Heart right ventricle (tissue), 16 donors: ENCODE measurements around the gene NHLRC1. TPM values are rescaled to one million over a fixed set of nuclear protein-coding genes. Genes with fewer than 3 reads are reported as not detected.
A peak's percentile ranks its signal among the peaks of the same experiment; 100 is the strongest.

Experiments used
- ATAC-seq, 8 donors: fragments of 200-7000 bp; cut with Tn5 transposase; one replicate each; pipeline ENCODE4 v1.9.1; 2020; ENCODE audit warnings: mild to moderate bottlenecking in 8 of 8, moderate library complexity in 8 of 8, moderate number of reproducible peaks in 1 of 8
- DNase-seq, 2 donors: peaks; one replicate each; pipeline ENCODE4 v3.0.0-alpha.2; 2020
- H3K27ac ChIP-seq, 10 donors: fragments of 200-600 bp; sonication (generic) in 2 of 10; one replicate each; pipeline versions ENCODE4 v1.5.0 to v1.8.0; 2020 to 2022; ENCODE audit warnings: mild to moderate bottlenecking in 3 of 10
- H3K27me3 ChIP-seq, 7 donors: fragments of 200-600 bp; one replicate each; pipeline ENCODE4 v1.8.0; 2021 to 2022; ENCODE audit warnings: mild to moderate bottlenecking in 2 of 7
- H3K36me3 ChIP-seq, 9 donors: fragments of 200-600 bp; sonication (generic) in 1 of 9; one replicate each; pipeline versions ENCODE4 v1.5.0 to v1.8.0; 2020 to 2022; ENCODE audit warnings: mild to moderate bottlenecking in 2 of 9
- H3K4me1 ChIP-seq, 9 donors: fragments of 200-600 bp; sonication (generic) in 1 of 9; one replicate each; pipeline versions ENCODE4 v1.5.0 to v1.8.0; 2020 to 2022; ENCODE audit warnings: mild to moderate bottlenecking in 4 of 9
- H3K4me3 ChIP-seq, 10 donors: fragments of 200-600 bp; sonication (generic) in 2 of 10; one replicate each; pipeline versions ENCODE4 v1.5.0 to v1.8.0; 2020 to 2022; ENCODE audit warnings: mild to moderate bottlenecking in 7 of 10, moderate library complexity in 2 of 10
- H3K9me3 ChIP-seq, 11 donors: fragments of 200-600 bp in 10 of 11; sonication (generic) in 2 of 11; one replicate each; pipeline versions ENCODE4 v1.5.0 to v1.8.0; 2013 to 2022; ENCODE audit warnings: mild to moderate bottlenecking in 2 of 11, control low read depth in 1 of 11, moderate library complexity in 1 of 11
- WGBS, 2 donors: extraction: QIAGEN DNeasy Blood & Tissue Kit; methylation state at CpG; one replicate each; pipeline ENCODE4 v1.1.7; 2013; ENCODE audit warnings: inconsistent platforms in 1 of 2; 5-methylcytosine and 5-hydroxymethylcytosine counted together
- intact Hi-C, 10 donors: fragments of 100-400 bp; cut with DNase I; formaldehyde crosslinking; loops; one replicate each; pipeline versions ENCODE4 v1.11.1 to v1.14.2; 2022
- polyA plus RNA-seq, 2 donors: library from polyadenylated mRNA; stranded (reverse); fragments of 200-250 nt; gene quantifications; one replicate each; pipeline ENCODE4 v1.2.3, GENCODE V29; 2013
- total RNA-seq, 10 donors: library from RNA; stranded (reverse); fragmentation: NEBNext Ultra II Directional in 3 of 10; extraction: Animal tissue kit (Norgen Biotek cat#: 25700) in 3 of 10; gene quantifications; one replicate each; pipeline versions ENCODE4 v1.2.1 to v1.2.4, GENCODE V29; 2021 to 2023
- TF ChIP-seq, protein P1 (sequence below), 9 donors: fragments of 200-600 bp; sonication (generic) in 2 of 9; IDR thresholded peaks; one replicate each; pipeline versions ENCODE4 v1.5.0 to v1.8.0; 2021 to 2022; ENCODE audit warnings: antibody characterized with exemption in 9 of 9, mild to moderate bottlenecking in 5 of 9, moderate library complexity in 1 of 9
- donor health status: Arrhythmogenic right ventricular cardiomyopathy.
- donor health status: ischemic (EF 13 %, LVEDD 7.1; RV severe dilation, severe dysfunction).
- donor health status: healthy with polysubstance abuse.
- donor health status: DM: no; HTN: yes; CAD: no.
- donor health status: DM: no; HTN: no; CAD: no.
- donor health status: ischemic (EF 25% LVEDD 6.9; RV normal size, moderate dysfunction).
- donor health status: ischemic (EF 25% LVEDD 5.7; RV mildly dilated, moderate dysfunction).
- donor health status: healthy.
- donor health status: DM: yes; HTN: yes; CAD: no.
- donor health status: Ischemic cardiomyopathy.
- donor health status: ischemic (EF 35%, LVEDD 5.7; RV mildly dilated, moderate dysfunction).
- donor health status: nonischemic (EF 11% LVEDD 7.7; RV severe dilation, severe dysfunction).
- donor health status: DM: yes; HTN: yes; CAD: no.
- donor health status: PGD.
- donor health status: ischemic (EF 29% LVEDD 5.4; RV normal size, mild dysfunction).
- donor health status: nonischemic (EF 23%, LVEDD 6.1; RV moderate dilation, normal function).

Gene NHLRC1
- total and polyA plus RNA-seq, 12 donors, result 0.73 to 2.5 (median 1.4) TPM

DNA sequence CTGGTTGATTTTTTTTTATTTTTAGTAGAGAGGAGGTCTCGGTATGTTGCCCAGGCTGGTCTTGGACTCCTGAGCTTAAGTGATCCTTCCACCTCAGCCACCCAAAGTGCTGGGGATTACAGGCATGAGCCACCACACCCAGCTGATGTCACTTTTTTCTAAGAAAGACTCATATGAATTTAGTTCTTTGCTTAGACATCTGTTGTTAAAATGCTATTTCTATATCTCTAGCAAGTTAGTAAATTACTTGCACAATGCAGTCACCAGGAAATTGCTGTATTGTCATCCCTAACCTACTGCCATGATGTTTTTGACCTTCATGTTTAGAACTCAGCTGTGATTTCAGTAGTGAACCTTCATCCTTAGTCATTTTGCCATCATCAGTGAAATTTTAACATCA is 38.4 kb upstream of the NHLRC1 start:
- TF ChIP-seq, protein P1, sequence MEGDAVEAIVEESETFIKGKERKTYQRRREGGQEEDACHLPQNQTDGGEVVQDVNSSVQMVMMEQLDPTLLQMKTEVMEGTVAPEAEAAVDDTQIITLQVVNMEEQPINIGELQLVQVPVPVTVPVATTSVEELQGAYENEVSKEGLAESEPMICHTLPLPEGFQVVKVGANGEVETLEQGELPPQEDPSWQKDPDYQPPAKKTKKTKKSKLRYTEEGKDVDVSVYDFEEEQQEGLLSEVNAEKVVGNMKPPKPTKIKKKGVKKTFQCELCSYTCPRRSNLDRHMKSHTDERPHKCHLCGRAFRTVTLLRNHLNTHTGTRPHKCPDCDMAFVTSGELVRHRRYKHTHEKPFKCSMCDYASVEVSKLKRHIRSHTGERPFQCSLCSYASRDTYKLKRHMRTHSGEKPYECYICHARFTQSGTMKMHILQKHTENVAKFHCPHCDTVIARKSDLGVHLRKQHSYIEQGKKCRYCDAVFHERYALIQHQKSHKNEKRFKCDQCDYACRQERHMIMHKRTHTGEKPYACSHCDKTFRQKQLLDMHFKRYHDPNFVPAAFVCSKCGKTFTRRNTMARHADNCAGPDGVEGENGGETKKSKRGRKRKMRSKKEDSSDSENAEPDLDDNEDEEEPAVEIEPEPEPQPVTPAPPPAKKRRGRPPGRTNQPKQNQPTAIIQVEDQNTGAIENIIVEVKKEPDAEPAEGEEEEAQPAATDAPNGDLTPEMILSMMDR (IDR thresholded peaks at IDR 0.05), result no peak
- 91 to 95% methylated on average over 1 of the region's 1 CpG for WGBS, 2 donors
- no peak for DNase-seq
- ATAC-seq, result no peak
- H3K4me3 ChIP-seq, result no peak overlapping the region
- H3K36me3 ChIP-seq, result peaks cover 0 to 61% (median 30%) of the 10 kb centered on the region in 9 donors
- no peak overlapping the region for H3K27ac ChIP-seq
- H3K4me1 ChIP-seq, result peaks cover 0 to 9% (median 5%) of the 10 kb centered on the region in 9 donors
- H3K27me3 ChIP-seq, result no peaks in the 10 kb centered on the region
- H3K9me3 ChIP-seq, result no peaks in the 10 kb centered on the region
- intact Hi-C loops, result no loop called here

DNA sequence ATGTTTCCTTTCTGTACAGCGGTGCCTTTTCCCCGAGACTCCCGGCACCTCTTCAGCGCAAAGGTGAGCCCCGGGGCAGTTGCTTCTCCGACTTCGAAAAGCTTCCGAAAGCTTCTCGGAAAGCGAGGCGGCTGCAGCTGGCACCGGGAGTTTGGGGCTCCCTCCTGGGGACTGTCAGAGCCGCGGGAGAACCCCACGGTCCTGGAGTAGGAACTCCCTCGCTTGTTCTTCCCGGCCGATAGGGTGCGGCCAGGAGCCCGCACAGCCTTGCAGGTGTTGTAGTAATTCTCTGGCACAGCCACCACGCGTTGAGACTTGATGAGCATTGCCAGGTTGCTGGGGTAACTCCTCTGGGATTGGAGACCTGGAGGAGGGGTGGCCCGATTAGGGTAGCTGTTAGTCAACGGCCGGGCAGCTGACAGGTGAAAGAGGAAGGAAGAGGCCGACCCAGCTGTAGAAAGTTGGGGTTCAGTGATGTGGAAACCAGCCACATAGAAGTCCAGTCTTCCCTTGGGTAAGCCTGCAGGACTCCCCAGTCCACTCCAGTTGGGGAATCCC is 33.5 kb upstream of the NHLRC1 start:
- Histone ChIP-seq H3K4me1 (peaks cover 0 to 36% (median 27%) of the 10 kb centered on the region in 9 donors), H3K27me3 (no peaks in the 10 kb centered on the region), H3K4me3 (peak overlapping the region; percentile 84 to 100 (median 96)), H3K36me3 (peaks cover 0 to 15% (median 1%) of the 10 kb centered on the region in 9 donors), H3K27ac (peak overlapping the region in 9 of 10 donors; percentile 74 to 94 (median 88)), H3K9me3 (no peaks in the 10 kb centered on the region)
- ATAC-seq (peak in 5 of 8 donors; percentile 8 to 42 (median 15)), DNase-seq (peak; percentile 42 to 51)
- intact Hi-C loops, result loop anchor here in 4 of 10 donors (5.0 to 10.0 kb wide), 3 partner anchors 106 to 451 kb away; partner anchors contain the start of genes DEK (in 4 of the 4) and NUP153 (in 1 of the 4)
- 3% methylated on average over 26 of the region's 26 CpGs for WGBS, 2 donors
- TF ChIP-seq, protein P1 (IDR thresholded peaks at IDR 0.05), result peak in 3 of 9 donors; percentile 21 to 32 (median 31)

DNA sequence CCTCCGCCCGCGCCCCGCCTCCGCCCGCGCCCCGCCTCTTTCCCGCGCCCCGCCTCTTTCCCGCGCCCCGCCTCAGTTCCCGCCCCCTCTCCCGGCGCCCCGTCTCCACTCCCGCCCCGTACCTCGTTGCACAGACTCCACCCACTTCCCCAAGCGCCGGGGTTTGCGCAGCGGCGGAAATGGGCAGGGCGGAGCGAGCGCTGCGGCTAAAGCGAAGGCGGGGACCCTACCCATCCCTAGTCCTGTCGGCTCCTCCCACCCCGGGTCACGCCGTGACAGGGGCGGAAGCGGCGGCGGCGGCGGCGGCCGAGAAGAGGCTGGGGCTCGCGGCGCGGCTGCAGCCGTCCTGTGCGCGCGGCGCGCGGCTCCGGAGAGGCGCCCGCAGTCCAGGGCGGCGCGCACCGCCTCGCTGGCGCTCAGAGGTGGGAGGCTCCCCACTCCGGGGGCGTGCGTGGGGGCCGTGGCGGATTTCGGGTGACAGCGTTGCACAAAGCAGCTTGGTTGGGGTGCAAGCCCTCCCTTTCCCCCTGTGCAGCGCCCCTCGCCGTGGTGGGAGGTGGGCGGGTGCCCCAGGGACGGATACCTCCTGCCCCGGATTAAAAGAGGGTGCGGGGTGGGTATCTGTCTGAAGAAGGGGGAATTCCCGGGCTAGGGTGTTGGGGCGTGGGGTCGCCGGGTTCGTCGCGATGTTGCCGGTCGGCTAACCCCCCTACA is 32.8 kb upstream of the NHLRC1 start, which contains the start of gene KDM1B:
Gene KDM1B (plus strand): TSS at position 273 of the 714 bp plus-strand sequence. CDS start 4,474 bp downstream, outside the sequence.
- peaks cover 0 to 36% (median 27%) of the 10 kb centered on the region in 9 donors for H3K4me1 ChIP-seq
- WGBS, 2 donors, result 0% methylated on average over 72 to 86 of the region's 87 CpGs
- ATAC-seq (peak; percentile 98 to 99 (median 99)), DNase-seq (peak; percentile 99)
- H3K4me3 ChIP-seq, result peak within 1 kb of the TSS; percentile 84 to 100 (median 96)
- TF ChIP-seq, protein P1 (IDR thresholded peaks at IDR 0.05), result no peak
- no peaks in the 10 kb centered on the region for H3K9me3 ChIP-seq
- intact Hi-C loops, result loop anchor here in 4 of 10 donors (5.0 to 10.0 kb wide), 3 partner anchors 107 to 451 kb away; partner anchors contain the start of genes DEK (in 4 of the 4) and NUP153 (in 1 of the 4)
- peak within 1 kb of the TSS in 9 of 10 donors; percentile 81 to 94 (median 91) for H3K27ac ChIP-seq
- peaks cover 0 to 10% (median 0%) of the 10 kb centered on the region in 9 donors for H3K36me3 ChIP-seq
- no peaks in the 10 kb centered on the region for H3K27me3 ChIP-seq

DNA sequence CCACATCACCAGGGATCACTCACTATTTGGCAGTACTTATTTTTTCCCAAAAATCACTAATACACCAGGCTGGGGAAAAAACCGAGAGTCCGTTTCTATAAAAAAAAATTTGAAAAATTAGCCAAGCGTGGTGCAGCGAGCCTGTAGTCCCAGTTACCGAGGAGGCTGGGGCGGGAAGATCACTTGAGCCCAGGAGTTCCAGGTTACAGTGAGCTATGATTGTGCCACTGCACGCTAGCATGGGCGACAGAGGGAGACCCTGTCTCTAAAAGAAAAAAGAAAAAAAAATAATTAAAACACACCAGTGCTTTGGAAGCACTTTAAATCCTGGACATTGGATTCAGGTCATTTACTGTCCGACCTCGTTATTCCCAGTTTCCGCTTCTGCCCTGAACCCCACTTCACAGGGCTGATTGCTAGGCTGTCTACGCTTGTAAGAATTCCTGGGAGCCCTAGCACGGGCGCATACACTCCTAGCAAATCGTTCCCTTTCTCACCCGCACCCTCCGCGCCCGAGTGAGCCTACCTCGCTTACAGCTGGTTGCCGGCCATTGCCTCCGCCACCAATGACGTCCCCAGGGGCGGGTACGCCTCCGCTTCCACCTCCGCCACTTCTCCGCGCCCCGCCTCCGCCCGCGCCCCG is 32.2 kb upstream of the NHLRC1 start, which contains the start of gene TPMT:
Gene TPMT (minus strand): TSS at position 571 of the 643 bp plus-strand sequence. CDS start 5,950 bp downstream, outside the sequence.
- peaks cover 0 to 9% (median 0%) of the 10 kb centered on the region in 9 donors for H3K36me3 ChIP-seq
- TF ChIP-seq, protein P1 (IDR thresholded peaks at IDR 0.05), result no peak
- H3K9me3 ChIP-seq, result no peaks in the 10 kb centered on the region
- ATAC-seq, result peak in 6 of 8 donors; percentile 2 to 93 (median 24)
- intact Hi-C loops, result loop anchor here in 4 of 10 donors (5.0 to 10.0 kb wide), 3 partner anchors 108 to 450 kb away; partner anchors contain the start of genes DEK (in 4 of the 4) and NUP153 (in 1 of the 4)
- 0 to 1% methylated on average over 32 to 34 of the region's 34 CpGs for WGBS, 2 donors
- peaks cover 0 to 36% (median 27%) of the 10 kb centered on the region in 9 donors for H3K4me1 ChIP-seq
- no peaks in the 10 kb centered on the region for H3K27me3 ChIP-seq
- DNase-seq, result no peak
- peak within 1 kb of the TSS; percentile 84 to 100 (median 96) for H3K4me3 ChIP-seq
- H3K27ac ChIP-seq, result peak within 1 kb of the TSS in 9 of 10 donors; percentile 81 to 94 (median 91)
